GM12872 (cell line): ENCODE results near the gene GADL1.

ENCODE experiments used
- TF ChIP-seq, protein P1 (sequence below): IDR thresholded peaks from 3 replicates; pipeline ENCODE4 v1.5.1; 2011; ENCODE audit warnings: low read depth, mild to moderate bottlenecking, low read length, moderate library complexity; ENCODE audit not compliant: insufficient read depth

GADL1 gene

DNA sequence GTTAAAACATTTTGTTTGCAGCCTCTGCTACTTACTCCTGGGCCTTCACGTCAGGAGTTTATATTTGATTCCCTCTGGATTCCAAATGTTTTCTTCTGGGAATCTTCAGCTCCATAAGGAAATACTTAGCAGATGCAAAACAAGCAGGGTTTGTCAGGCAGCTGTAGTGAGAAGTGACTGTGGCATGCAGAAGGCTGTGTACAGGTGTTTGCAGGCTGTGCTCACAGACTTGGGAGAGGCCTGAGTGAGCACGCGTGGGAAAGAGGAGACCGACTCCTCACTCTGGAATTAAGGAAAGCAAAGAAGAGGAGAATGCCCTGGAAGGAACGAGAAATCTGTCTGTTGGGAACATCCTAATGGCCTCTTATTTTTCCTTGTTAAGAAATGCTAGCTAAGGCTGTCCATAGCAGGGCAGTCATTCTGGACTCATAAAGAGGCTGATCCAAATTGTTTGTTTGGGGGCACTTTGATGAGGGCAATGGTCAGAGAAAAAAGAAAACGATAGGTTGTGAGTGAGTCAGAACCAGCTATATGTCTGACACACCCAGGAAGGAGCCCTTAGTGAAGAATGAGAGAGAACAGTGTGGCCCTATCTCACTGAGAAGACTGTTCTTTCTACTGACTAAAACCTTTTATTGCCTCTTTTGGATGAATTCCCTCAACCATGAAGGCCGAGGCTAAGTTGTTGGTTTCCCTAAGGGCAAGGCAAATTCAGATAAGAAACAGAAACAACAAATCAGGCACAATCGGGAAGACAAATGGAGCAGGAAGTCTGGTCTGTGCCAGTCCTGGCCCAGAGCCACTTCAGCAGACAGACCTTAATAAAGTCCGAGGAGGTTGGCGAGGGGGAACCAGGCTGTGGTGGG is 205.5 kb downstream of the GADL1 start:
- TF ChIP-seq, protein P1, sequence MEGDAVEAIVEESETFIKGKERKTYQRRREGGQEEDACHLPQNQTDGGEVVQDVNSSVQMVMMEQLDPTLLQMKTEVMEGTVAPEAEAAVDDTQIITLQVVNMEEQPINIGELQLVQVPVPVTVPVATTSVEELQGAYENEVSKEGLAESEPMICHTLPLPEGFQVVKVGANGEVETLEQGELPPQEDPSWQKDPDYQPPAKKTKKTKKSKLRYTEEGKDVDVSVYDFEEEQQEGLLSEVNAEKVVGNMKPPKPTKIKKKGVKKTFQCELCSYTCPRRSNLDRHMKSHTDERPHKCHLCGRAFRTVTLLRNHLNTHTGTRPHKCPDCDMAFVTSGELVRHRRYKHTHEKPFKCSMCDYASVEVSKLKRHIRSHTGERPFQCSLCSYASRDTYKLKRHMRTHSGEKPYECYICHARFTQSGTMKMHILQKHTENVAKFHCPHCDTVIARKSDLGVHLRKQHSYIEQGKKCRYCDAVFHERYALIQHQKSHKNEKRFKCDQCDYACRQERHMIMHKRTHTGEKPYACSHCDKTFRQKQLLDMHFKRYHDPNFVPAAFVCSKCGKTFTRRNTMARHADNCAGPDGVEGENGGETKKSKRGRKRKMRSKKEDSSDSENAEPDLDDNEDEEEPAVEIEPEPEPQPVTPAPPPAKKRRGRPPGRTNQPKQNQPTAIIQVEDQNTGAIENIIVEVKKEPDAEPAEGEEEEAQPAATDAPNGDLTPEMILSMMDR = no peak

DNA sequence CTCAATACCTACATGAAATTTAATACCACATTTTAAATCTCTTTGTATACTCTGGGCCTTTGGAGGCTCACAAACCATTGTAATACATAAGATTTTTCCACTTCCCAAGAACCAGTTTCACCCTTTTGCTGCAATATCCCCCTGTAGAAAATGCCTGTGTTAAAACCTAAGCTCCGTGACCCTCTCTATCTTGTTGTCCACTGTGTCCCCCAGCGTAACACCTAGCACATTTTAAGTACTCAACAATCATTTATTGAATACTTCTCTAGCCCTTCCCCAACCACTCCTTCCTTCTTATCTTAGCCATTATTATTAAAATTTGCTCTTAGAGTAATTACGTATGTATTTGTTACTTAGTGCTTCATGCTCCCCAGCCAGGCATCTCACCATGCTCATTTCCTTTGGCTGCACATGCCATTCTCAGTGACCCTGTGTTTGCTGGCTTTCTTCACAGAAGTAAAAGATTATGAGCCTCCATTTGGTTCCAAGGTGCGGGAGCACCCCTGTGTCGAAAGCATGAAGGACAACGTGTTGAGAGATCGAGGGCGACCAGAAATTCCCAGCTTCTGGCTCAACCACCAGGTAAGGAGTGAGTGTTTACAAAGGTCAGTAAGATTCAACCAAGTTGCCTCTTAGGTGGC is 206.4 kb downstream of the GADL1 start:
- TF ChIP-seq, protein P1 = no peak

DNA sequence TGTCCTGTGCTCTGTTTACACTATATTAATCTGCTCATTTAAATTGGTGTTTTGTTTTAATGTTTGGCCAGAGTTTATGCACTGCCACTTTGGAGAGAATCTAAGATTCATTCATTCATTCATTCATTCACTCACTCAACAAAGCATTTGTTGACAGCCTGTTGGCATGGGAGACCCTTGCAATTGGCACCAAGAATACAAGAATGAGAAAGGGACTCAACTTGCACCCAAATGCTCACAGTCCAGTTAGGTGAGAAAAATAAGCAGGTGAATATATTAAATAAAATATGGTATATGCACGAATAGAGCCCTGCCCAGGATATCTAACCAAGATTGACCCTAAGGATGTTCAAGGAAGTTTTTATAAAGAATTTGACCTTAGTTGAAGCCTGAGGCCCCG is 207.7 kb downstream of the GADL1 start:
- TF ChIP-seq, protein P1 = no peak

DNA sequence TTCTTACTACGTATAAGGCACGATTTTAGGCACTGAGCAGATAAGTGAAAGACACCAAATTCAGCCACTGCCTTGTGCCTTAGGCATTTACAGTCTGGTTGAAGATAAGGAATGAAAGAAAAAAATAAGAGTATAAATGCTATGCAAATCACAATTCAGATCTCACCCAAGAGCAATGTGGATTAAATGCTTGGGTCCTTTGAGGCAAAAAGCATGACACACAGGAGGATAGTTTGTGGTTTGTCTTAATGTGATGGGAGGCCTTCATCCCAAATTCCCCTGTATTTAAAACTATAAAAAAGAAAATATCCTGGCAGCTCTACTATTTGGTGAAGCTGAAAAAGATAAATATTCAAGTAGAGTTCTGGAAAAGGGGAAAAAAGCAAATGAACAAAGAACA is 208.3 kb downstream of the GADL1 start:
- TF ChIP-seq, protein P1 = no peak

DNA sequence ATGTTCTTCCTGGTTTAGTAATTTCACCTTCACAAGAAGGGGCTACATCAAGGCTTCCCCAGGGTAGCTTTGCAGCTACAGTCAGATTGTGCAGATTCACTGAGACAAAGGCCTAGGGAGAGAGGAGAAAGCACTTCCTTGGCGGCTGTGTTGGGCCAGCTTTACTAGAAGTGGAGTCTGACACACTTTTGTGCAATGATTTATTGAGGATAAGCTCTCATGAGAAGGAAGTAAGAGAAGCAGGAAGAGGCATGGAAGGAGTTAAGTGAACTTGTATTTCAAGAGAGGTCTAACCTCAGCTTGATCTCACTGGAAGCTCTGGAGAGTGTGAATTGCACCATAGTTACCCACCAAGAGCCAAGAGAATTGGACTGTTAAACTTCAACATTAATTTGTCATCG is 209.2 kb downstream of the GADL1 start:
- TF ChIP-seq, protein P1 = no peak

DNA sequence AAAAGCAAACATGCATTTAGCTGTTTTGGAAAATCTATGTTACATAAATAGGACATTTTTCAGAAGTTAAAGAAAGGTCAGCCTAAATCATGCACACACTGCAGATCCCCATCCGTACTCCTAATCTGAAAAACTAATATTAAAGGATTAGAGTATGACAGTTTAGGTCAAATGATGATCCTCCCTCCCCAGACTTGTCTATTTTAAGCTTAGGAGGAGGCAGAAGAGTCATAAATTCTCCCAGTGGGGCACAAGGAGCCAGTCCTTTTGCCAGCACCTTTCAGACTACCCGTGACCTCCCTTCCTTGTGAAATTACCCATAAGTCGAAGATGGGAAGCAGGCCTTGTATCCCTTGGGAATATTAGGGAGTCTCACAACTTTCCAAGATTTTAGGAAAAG is 210.1 kb downstream of the GADL1 start:
- TF ChIP-seq, protein P1 = no peak

DNA sequence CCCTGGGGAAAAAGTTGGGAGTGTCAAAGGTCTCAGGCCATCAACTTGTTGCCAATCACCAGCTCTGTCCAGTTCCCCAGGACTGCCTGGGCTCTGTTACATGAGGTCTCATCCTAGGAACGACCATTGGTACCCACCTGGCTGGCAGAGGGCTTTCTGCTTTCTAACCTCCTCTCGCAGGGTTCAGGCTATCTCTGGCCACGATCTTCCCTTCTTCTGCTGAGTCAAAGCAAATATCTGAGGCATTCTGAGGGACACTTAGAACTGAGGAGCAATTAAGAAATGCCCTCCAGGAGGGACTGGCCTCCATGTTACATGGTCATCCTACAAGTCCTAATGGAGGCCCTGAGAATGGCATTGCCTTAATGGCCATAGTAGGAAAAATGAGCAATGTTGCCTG is 210.7 kb downstream of the GADL1 start:
- TF ChIP-seq, protein P1 = no peak
